ENCODE results near the gene SLC66A2. TPM values are rescaled to one million over a fixed set of nuclear protein-coding genes. Genes with fewer than 3 reads are reported as not detected.

The SLC66A2 gene
- total RNA-seq, 1 donor from 2014 or later = 5.8 TPM

DNA sequence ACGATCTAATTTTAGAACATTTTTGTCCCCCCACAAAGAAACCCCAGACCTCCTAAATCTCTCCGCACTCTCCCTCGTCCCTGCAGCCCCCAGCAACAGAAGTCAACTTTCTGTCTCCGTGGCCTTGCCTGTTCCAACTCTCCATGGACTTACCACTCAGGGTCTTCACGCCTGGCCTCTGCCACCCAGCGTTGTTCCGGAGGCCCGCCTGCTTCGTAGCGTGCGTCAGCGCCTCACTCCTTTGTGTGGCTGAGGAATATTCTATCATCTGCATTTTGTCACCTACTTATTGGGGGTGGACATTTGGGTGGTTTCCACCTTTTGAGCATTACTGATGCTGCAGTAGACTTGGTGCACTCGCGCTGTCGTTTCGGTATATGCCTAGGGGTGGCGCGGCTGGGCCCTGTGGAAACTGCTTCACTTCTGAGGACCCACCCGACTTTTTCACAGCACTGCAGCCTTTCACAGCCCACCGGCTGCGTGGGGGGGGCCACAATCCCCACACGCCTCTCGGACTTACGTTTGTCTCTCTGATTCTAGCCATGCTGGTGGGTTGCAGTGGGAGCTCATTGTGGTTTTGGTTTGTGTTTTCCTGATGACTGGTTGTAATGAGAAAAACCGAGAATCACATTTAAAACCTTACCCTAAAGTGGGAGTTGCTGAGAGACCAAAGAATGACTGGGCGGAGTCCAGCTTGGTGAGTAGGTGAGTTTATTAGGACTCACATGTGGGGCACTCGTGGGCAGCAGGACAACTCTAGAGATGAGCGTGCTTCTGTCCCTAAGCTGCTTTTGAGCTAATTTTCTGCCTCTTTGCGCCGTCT, 11.6 kb upstream of the SLC66A2 start:
- peak overlapping the region; percentile 42 for H3K27ac Mint-ChIP-seq
- Histone ChIP-seq H4K20me1 (ENCODE audit: low read depth) (peaks cover 39% of the 10 kb centered on the region), H3K9ac (no peak overlapping the region), H3K4me3 (no peak overlapping the region), H3K36me3 (no peaks in the 10 kb centered on the region), H3K9me3 (ENCODE audit: low read depth) (no peaks in the 10 kb centered on the region), H2AFZ (replicated peaks) (no peak overlapping the region), H3K4me2 (no peak overlapping the region), H3K4me1 (peaks cover 27% of the 10 kb centered on the region), H3K79me2 (ENCODE audit: low read depth) (no peaks in the 10 kb centered on the region), H3F3A (ENCODE audit: low read depth) (peaks cover 40% of the 10 kb centered on the region), H3K27me3 (peaks cover 67% of the 10 kb centered on the region), H3K27ac (no peak overlapping the region)
- TF ChIP-seq EZH2phosphoT487 (IDR thresholded peaks at IDR 0.05) (no peak), EZH2 (IDR thresholded peaks at IDR 0.05) (peak; percentile 14)
- peak overlapping the region; percentile 54 for H3K4me3 Mint-ChIP-seq
- H3K27me3 Mint-ChIP-seq (ENCODE audit: insufficient read depth, low read depth) = peaks cover 12% of the 10 kb centered on the region
- H3K36me3 Mint-ChIP-seq = peaks cover 6% of the 10 kb centered on the region
- no peaks in the 10 kb centered on the region for H3K9me3 Mint-ChIP-seq
- peak; percentile 25 for DNase-seq (ENCODE audit: low spot score)
- H3K4me1 Mint-ChIP-seq = peaks cover 36% of the 10 kb centered on the region

DNA sequence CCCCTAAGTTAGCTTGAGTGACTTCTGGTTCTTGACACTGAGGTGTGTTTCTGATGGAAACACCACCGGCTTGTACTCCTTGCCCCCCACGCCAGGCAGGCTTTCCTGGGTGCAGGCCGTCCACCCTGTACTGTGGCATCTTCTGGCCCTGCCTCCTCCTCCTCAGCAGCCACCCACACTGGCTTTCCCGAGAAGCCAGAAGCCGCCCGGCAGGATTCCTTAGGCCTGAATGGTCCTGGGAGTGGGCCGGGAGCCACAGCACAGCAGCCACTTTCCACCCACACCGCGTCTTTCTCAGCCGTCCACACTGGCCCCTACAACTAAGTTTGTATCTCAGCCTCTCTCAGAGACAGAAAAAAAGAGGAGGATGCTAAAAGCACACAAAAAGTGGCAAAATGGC, 10.9 kb upstream of the SLC66A2 start:
- H3K36me3 ChIP-seq = no peaks in the 10 kb centered on the region
- peaks cover 6% of the 10 kb centered on the region for H3K36me3 Mint-ChIP-seq
- H3K4me3 ChIP-seq = no peak overlapping the region
- DNase-seq (ENCODE audit: low spot score) = no peak
- H3K27me3 Mint-ChIP-seq (ENCODE audit: insufficient read depth, low read depth) = peaks cover 12% of the 10 kb centered on the region
- peaks cover 36% of the 10 kb centered on the region for H3K4me1 Mint-ChIP-seq
- no peak overlapping the region for H3K27ac ChIP-seq
- H3K27ac Mint-ChIP-seq = peak overlapping the region; percentile 29
- H3K4me3 Mint-ChIP-seq = peak overlapping the region; percentile 54
- no peak for TF ChIP-seq EZH2phosphoT487 (IDR thresholded peaks at IDR 0.05)
- TF ChIP-seq, protein P1, sequence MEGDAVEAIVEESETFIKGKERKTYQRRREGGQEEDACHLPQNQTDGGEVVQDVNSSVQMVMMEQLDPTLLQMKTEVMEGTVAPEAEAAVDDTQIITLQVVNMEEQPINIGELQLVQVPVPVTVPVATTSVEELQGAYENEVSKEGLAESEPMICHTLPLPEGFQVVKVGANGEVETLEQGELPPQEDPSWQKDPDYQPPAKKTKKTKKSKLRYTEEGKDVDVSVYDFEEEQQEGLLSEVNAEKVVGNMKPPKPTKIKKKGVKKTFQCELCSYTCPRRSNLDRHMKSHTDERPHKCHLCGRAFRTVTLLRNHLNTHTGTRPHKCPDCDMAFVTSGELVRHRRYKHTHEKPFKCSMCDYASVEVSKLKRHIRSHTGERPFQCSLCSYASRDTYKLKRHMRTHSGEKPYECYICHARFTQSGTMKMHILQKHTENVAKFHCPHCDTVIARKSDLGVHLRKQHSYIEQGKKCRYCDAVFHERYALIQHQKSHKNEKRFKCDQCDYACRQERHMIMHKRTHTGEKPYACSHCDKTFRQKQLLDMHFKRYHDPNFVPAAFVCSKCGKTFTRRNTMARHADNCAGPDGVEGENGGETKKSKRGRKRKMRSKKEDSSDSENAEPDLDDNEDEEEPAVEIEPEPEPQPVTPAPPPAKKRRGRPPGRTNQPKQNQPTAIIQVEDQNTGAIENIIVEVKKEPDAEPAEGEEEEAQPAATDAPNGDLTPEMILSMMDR (IDR thresholded peaks at IDR 0.05) = no peak
- no peaks in the 10 kb centered on the region for H3K79me2 ChIP-seq (ENCODE audit: low read depth)
- H3K9me3 Mint-ChIP-seq = no peaks in the 10 kb centered on the region
- peaks cover 34% of the 10 kb centered on the region for H3F3A ChIP-seq (ENCODE audit: low read depth)
- H3K9me3 ChIP-seq (ENCODE audit: low read depth) = no peaks in the 10 kb centered on the region
- no peak overlapping the region for H2AFZ ChIP-seq (replicated peaks)
- H3K9ac ChIP-seq = no peak overlapping the region
- peaks cover 39% of the 10 kb centered on the region for H4K20me1 ChIP-seq (ENCODE audit: low read depth)
- no peak overlapping the region for H3K4me2 ChIP-seq
- H3K27me3 ChIP-seq = peaks cover 67% of the 10 kb centered on the region
- peaks cover 27% of the 10 kb centered on the region for H3K4me1 ChIP-seq

DNA sequence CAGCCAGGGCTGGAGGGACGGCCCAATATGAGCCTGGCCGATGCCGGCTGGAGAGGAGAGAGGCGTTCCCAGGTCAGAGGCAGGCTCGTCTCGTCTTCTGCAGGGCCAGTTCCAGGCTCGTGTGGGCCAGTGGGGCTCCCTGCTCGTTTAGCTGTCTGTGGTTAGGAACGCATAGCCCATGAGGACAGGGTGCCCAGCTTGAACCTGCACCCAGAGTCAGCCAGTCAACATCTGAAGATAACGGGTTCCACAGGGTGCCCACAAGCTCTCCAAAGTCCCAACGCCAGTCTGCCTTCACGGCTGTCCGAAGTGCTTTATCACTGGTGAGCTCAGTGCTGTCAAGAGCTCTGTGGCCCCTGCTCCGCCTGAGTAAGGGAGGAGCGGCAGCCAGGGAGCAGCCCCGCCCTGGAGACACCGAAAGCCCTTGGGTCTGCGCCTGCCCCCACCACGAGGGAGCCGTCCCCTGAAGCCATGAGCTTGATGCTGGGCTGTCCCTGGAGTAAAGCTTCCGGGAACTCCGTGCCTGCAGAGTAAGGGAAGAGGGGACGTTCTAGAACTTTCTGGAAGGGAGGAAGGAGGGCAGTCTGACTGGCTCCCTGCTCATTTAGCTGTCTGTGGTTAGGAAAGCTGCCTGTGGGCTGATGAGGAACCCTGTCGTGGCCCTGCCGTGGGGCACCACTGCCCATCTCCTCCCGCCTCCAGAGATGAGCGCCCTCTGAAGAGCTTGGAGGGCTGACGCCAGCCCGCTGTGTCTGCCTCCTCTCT, 10.3 kb upstream of the SLC66A2 start:
- Mint-ChIP-seq H3K9me3 (peaks cover 2% of the 10 kb centered on the region), H3K4me3 (no peak overlapping the region), H3K27me3 (ENCODE audit: insufficient read depth, low read depth) (peaks cover 12% of the 10 kb centered on the region), H3K36me3 (peaks cover 4% of the 10 kb centered on the region), H3K27ac (peak overlapping the region; percentile 29), H3K4me1 (peaks cover 36% of the 10 kb centered on the region)
- no peak overlapping the region for H3K4me2 ChIP-seq
- H3K27ac ChIP-seq = no peak overlapping the region
- peak; percentile 27 for DNase-seq (ENCODE audit: low spot score)
- H3K4me1 ChIP-seq = peaks cover 27% of the 10 kb centered on the region
- H3K4me3 ChIP-seq = no peak overlapping the region
- H2AFZ ChIP-seq (replicated peaks) = no peak overlapping the region
- no peaks in the 10 kb centered on the region for H3K9me3 ChIP-seq (ENCODE audit: low read depth)
- H3F3A ChIP-seq (ENCODE audit: low read depth) = peaks cover 34% of the 10 kb centered on the region
- no peak overlapping the region for H3K9ac ChIP-seq
- peaks cover 39% of the 10 kb centered on the region for H4K20me1 ChIP-seq (ENCODE audit: low read depth)
- TF ChIP-seq, protein P1 (IDR thresholded peaks at IDR 0.05) = no peak
- no peak for TF ChIP-seq EZH2phosphoT487 (IDR thresholded peaks at IDR 0.05)
- TF ChIP-seq EZH2 (IDR thresholded peaks at IDR 0.05) = no peak
- peaks cover 69% of the 10 kb centered on the region for H3K27me3 ChIP-seq
- H3K36me3 ChIP-seq = no peaks in the 10 kb centered on the region
- H3K79me2 ChIP-seq (ENCODE audit: low read depth) = no peaks in the 10 kb centered on the region
